Neural progenitor cell (in vitro differentiated cells): Measurements from ENCODE around the gene FARP1. TPM values are rescaled to one million over a fixed set of nuclear protein-coding genes. Genes with fewer than 3 reads are reported as not detected.

Experiments used
- DNase-seq: peaks from one replicate; pipeline ENCODE4 v3.0.0-alpha.2; 2016; ENCODE audit warnings: low spot score
- H2AFZ ChIP-seq: fragments of 200-600 bp; sonication (generic); replicated peaks from 2 replicates; pipeline ENCODE4 v1.6.1; 2016; ENCODE audit warnings: antibody characterized with exemption
- H3F3A ChIP-seq: fragments of 200-600 bp; sonication (generic); 2 replicates; pipeline ENCODE4 v1.6.1; 2016; ENCODE audit warnings: antibody characterized with exemption, low read depth
- H3K27ac ChIP-seq: fragments of 200-600 bp; sonication (generic); 2 replicates; pipeline ENCODE4 v1.5.1; 2016; ENCODE audit warnings: mild to moderate bottlenecking
- H3K27me3 ChIP-seq: fragments of 200-600 bp; sonication (generic); 2 replicates; pipeline ENCODE4 v1.6.1; 2016; ENCODE audit warnings: mild to moderate bottlenecking, moderate library complexity
- H3K36me3 ChIP-seq: fragments of 200-600 bp; sonication (generic); 2 replicates; pipeline ENCODE4 v1.5.1; 2016
- H3K4me1 ChIP-seq: fragments of 200-600 bp; sonication (generic); 2 replicates; pipeline ENCODE4 v1.6.1; 2016; ENCODE audit warnings: mixed run types
- H3K4me2 ChIP-seq: fragments of 200-600 bp; sonication (generic); 2 replicates; pipeline ENCODE4 v1.6.1; 2016
- H3K4me3 ChIP-seq: fragments of 200-600 bp; sonication (generic); 2 replicates; pipeline ENCODE4 v1.5.1; 2016
- H3K79me2 ChIP-seq: fragments of 200-600 bp; sonication (generic); 2 replicates; pipeline ENCODE4 v1.6.1; 2016; ENCODE audit warnings: low read depth
- H3K9ac ChIP-seq: fragments of 200-600 bp; sonication (generic); 2 replicates; pipeline ENCODE4 v1.6.1; 2016
- H3K9me3 ChIP-seq: fragments of 200-600 bp; sonication (generic); 2 replicates; pipeline ENCODE4 v1.5.1; 2016; ENCODE audit warnings: low read depth
- H4K20me1 ChIP-seq: fragments of 200-600 bp; sonication (generic); 2 replicates; pipeline ENCODE4 v1.6.1; 2016; ENCODE audit warnings: low read depth
- H3K27ac Mint-ChIP-seq: 3 replicates; pipeline ENCODE4 v1.8.0; 2021; ENCODE audit warnings: mixed read lengths
- H3K27me3 Mint-ChIP-seq: 2 replicates; pipeline ENCODE4 v1.8.0; 2022; ENCODE audit warnings: low read depth, mild to moderate bottlenecking, inconsistent platforms, moderate library complexity, mixed read lengths; ENCODE audit not compliant: insufficient read depth
- H3K36me3 Mint-ChIP-seq: 3 replicates; pipeline ENCODE4 v1.8.0; 2021; ENCODE audit warnings: mixed read lengths
- H3K4me1 Mint-ChIP-seq: 3 replicates; pipeline ENCODE4 v1.8.0; 2021; ENCODE audit warnings: mixed read lengths
- H3K4me3 Mint-ChIP-seq: 3 replicates; pipeline ENCODE4 v1.8.0; 2021; ENCODE audit warnings: mild to moderate bottlenecking, moderate library complexity, mixed read lengths
- H3K9me3 Mint-ChIP-seq: 3 replicates; pipeline ENCODE4 v1.8.0; 2020; ENCODE audit warnings: mixed read lengths
- EZH2 ChIP-seq: fragments of 200-600 bp; sonication (generic); IDR thresholded peaks from 2 replicates; pipeline ENCODE4 v1.6.1; 2017; ENCODE audit warnings: antibody characterized with exemption, mild to moderate bottlenecking, moderate library complexity
- EZH2phosphoT487 ChIP-seq: fragments of 200-600 bp; sonication (generic); IDR thresholded peaks from 2 replicates; pipeline ENCODE4 v1.6.1; 2017; ENCODE audit warnings: antibody characterized with exemption
- total RNA-seq: library from RNA; depleted of rRNA; stranded (reverse); fragments of >200 nt; gene quantifications from 2 replicates; pipeline ENCODE4 v1.2.3, GENCODE V29; 2015; ENCODE audit warnings: low replicate concordance
- TF ChIP-seq, protein P1 (sequence below): fragments of 200-600 bp; sonication (generic); IDR thresholded peaks from 2 replicates; pipeline ENCODE4 v1.5.1; 2017; ENCODE audit warnings: antibody characterized with exemption, mild to moderate bottlenecking

Gene FARP1
- total RNA-seq, 1 donor from 2014 or later, result 78.0 TPM

GRCh38 chr13:98143601-98144026 lies 720 bp downstream of the FARP1 start:
- Mint-ChIP-seq H3K4me3 (peak overlapping the region; percentile 96), H3K4me1 (peaks cover 55% of the 10 kb centered on the region), H3K36me3 (peaks cover 7% of the 10 kb centered on the region), H3K27me3 (peaks cover 2% of the 10 kb centered on the region), H3K9me3 (no peaks in the 10 kb centered on the region), H3K27ac (no peak overlapping the region)
- TF ChIP-seq EZH2phosphoT487 (no peak), EZH2 (peak; percentile 29)
- TF ChIP-seq, protein P1, sequence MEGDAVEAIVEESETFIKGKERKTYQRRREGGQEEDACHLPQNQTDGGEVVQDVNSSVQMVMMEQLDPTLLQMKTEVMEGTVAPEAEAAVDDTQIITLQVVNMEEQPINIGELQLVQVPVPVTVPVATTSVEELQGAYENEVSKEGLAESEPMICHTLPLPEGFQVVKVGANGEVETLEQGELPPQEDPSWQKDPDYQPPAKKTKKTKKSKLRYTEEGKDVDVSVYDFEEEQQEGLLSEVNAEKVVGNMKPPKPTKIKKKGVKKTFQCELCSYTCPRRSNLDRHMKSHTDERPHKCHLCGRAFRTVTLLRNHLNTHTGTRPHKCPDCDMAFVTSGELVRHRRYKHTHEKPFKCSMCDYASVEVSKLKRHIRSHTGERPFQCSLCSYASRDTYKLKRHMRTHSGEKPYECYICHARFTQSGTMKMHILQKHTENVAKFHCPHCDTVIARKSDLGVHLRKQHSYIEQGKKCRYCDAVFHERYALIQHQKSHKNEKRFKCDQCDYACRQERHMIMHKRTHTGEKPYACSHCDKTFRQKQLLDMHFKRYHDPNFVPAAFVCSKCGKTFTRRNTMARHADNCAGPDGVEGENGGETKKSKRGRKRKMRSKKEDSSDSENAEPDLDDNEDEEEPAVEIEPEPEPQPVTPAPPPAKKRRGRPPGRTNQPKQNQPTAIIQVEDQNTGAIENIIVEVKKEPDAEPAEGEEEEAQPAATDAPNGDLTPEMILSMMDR, result no peak
- H3F3A ChIP-seq, result peaks cover 53% of the 10 kb centered on the region
- H3K9ac ChIP-seq, result peak overlapping the region; percentile 43
- H4K20me1 ChIP-seq, result peaks cover 48% of the 10 kb centered on the region
- peak overlapping the region; percentile 98 for H3K4me2 ChIP-seq
- H3K27ac ChIP-seq, result peak overlapping the region; percentile 32
- peak overlapping the region; percentile 98 for H3K4me3 ChIP-seq
- H3K27me3 ChIP-seq, result peaks cover 23% of the 10 kb centered on the region
- H3K4me1 ChIP-seq, result peaks cover 41% of the 10 kb centered on the region
- peak; percentile 63 for DNase-seq
- H3K36me3 ChIP-seq, result no peaks in the 10 kb centered on the region
- peaks cover 53% of the 10 kb centered on the region for H3K79me2 ChIP-seq
- no peaks in the 10 kb centered on the region for H3K9me3 ChIP-seq
- peak overlapping the region; percentile 7 for H2AFZ ChIP-seq

GRCh38 chr13:98144027-98144741 lies 1.3 kb downstream of the FARP1 start:
- peak overlapping the region; percentile 98 for H3K4me3 ChIP-seq
- Mint-ChIP-seq H3K27me3 (peaks cover 2% of the 10 kb centered on the region), H3K4me3 (peak overlapping the region; percentile 96), H3K36me3 (peaks cover 12% of the 10 kb centered on the region), H3K27ac (peak overlapping the region; percentile 90), H3K9me3 (no peaks in the 10 kb centered on the region), H3K4me1 (peaks cover 58% of the 10 kb centered on the region)
- TF ChIP-seq, protein P1, result no peak
- TF ChIP-seq EZH2phosphoT487 (no peak), EZH2 (no peak)
- peak; percentile 34 for DNase-seq
- H4K20me1 ChIP-seq, result peaks cover 54% of the 10 kb centered on the region
- peak overlapping the region; percentile 98 for H3K4me2 ChIP-seq
- peak overlapping the region; percentile 7 for H2AFZ ChIP-seq
- H3K27me3 ChIP-seq, result peaks cover 23% of the 10 kb centered on the region
- peaks cover 41% of the 10 kb centered on the region for H3K4me1 ChIP-seq
- no peaks in the 10 kb centered on the region for H3K9me3 ChIP-seq
- peaks cover 58% of the 10 kb centered on the region for H3K79me2 ChIP-seq
- no peak overlapping the region for H3K27ac ChIP-seq
- peaks cover 53% of the 10 kb centered on the region for H3F3A ChIP-seq
- no peaks in the 10 kb centered on the region for H3K36me3 ChIP-seq
- peak overlapping the region; percentile 43 for H3K9ac ChIP-seq

- DNase-seq, result peak; percentile 81
- H3F3A ChIP-seq, result peaks cover 53% of the 10 kb centered on the region
- H2AFZ ChIP-seq, result no peak overlapping the region
- no peak for TF ChIP-seq EZH2
- TF ChIP-seq, protein P1, result peak; percentile 40
- no peak for TF ChIP-seq EZH2phosphoT487
- no peak overlapping the region for H3K9ac ChIP-seq
- H3K9me3 Mint-ChIP-seq, result no peaks in the 10 kb centered on the region
- peaks cover 23% of the 10 kb centered on the region for H3K27me3 ChIP-seq
- H3K4me1 Mint-ChIP-seq, result peaks cover 60% of the 10 kb centered on the region
- H3K36me3 Mint-ChIP-seq, result peaks cover 15% of the 10 kb centered on the region
- H3K4me2 ChIP-seq, result peak overlapping the region; percentile 98
- H3K4me3 ChIP-seq, result peak overlapping the region; percentile 98
- peaks cover 2% of the 10 kb centered on the region for H3K27me3 Mint-ChIP-seq
- no peak overlapping the region for H3K27ac Mint-ChIP-seq
- H3K4me1 ChIP-seq, result peaks cover 41% of the 10 kb centered on the region
- peaks cover 64% of the 10 kb centered on the region for H3K79me2 ChIP-seq
- peaks cover 56% of the 10 kb centered on the region for H4K20me1 ChIP-seq
- no peaks in the 10 kb centered on the region for H3K9me3 ChIP-seq
- H3K36me3 ChIP-seq, result no peaks in the 10 kb centered on the region
- no peak overlapping the region for H3K27ac ChIP-seq
- H3K4me3 Mint-ChIP-seq, result peak overlapping the region; percentile 96
Observed at GRCh38 chr13:98144801-98145350, 2.0 kb downstream of the FARP1 start.
